K562 (cell line): ENCODE results near the gene TACR1.

Experiments
- EP300 ChIP-seq: IDR thresholded peaks from 2 replicates; pipeline ENCODE4 v1.6.1; 2012; ENCODE audit warnings: low read length, improper control_type of control experiment
- FOSL1 ChIP-seq: fragments of 200-800 bp; sonication (Bioruptor generic); conservative IDR thresholded peaks from 2 replicates; pipeline ENCODE4 v1.6.1; 2016; ENCODE audit warnings: missing genetic modification characterization, missing compliant biosample characterization
- NELFE ChIP-seq: IDR thresholded peaks from 2 replicates; pipeline ENCODE4 v1.6.1; 2011; ENCODE audit warnings: mild to moderate bottlenecking; ENCODE audit not compliant: insufficient read depth, insufficient read length

DNA sequence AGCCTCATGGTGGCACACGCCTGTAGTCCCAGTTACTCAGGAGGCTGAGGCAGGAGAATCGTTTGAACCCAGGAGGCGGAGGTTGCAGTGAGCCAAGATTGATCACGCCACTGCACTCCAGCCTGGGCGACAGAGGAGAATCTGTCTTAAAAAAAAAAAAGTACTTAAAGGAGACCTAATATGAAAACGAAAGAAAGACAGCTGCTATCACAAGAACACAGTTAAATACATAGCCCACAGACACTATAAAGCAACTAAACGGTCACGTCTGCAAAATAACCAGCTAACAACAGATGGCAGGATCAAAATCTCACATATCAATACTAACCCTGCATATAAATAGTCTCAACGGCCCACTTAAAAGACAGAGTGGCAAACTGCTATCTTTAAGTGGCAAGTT lies 43.9 kb upstream of the TACR1 start:
- TF ChIP-seq NELFE (no peak), FOSL1 (tag) (no peak), EP300 (no peak)
